Ovary (tissue), 9 donors: ENCODE data around the gene ACOT8. TPM values are rescaled to one million over a fixed set of nuclear protein-coding genes. Genes with fewer than 3 reads are reported as not detected.

Source experiments
- DNase-seq, 5 donors: peaks; one replicate each; pipeline ENCODE4 v3.0.0-alpha.2; 2019 to 2020
- H3K27ac ChIP-seq, 2 donors: fragments of 200-600 bp; one replicate each; pipeline versions ENCODE4 v1.5.1 to v1.8.0; 2019 to 2022
- H3K27me3 ChIP-seq: fragments of 200-600 bp; one replicate; pipeline ENCODE4 v1.8.0; 2022
- H3K36me3 ChIP-seq: fragments of 200-600 bp; sonication (generic); one replicate; pipeline ENCODE4 v1.5.1; 2019
- H3K4me1 ChIP-seq: one replicate; pipeline ENCODE4 v1.8.1; 2013; ENCODE audit warnings: mild to moderate bottlenecking, moderate library complexity; ENCODE audit not compliant: insufficient read depth
- H3K4me3 ChIP-seq: fragments of 200-600 bp; sonication (generic); one replicate; pipeline ENCODE4 v1.5.1; 2017
- H3K9me3 ChIP-seq, 2 donors: fragments of 200-600 bp in 1 of 2; sonication (generic) in 1 of 2; one replicate each; pipeline versions ENCODE4 v1.5.1 to v1.8.1; 2013 to 2019; ENCODE audit warnings: mild to moderate bottlenecking in 1 of 2, moderate library complexity in 1 of 2
- CTCF ChIP-seq, 3 donors: fragments of 450-650 bp in 2 of 3; fragments of 200-600 bp in 1 of 3; IDR thresholded peaks; one replicate each; pipeline versions ENCODE4 v1.5.1 to v1.8.0; 2016 to 2022; ENCODE audit warnings: antibody characterized with exemption in 3 of 3, mild to moderate bottlenecking in 1 of 3
- EP300 ChIP-seq: sonication (generic); formaldehyde crosslinking; IDR thresholded peaks from one replicate; pipeline ENCODE4 v1.6.1; 2017; ENCODE audit warnings: antibody characterized with exemption
- POLR2A ChIP-seq: fragments of 450-650 bp; IDR thresholded peaks from one replicate; pipeline ENCODE4 v1.6.1; 2017; ENCODE audit warnings: antibody characterized with exemption, mild to moderate bottlenecking, moderate library complexity
- WGBS, 3 donors: extraction: QIAGEN DNeasy Blood & Tissue Kit in 1 of 3; methylation state at CpG; one replicate each; pipeline versions ENCODE4 v1.1.5 to v1.1.7; 2013 to 2017; 5-methylcytosine and 5-hydroxymethylcytosine counted together
- intact Hi-C, 4 donors: fragments of 100-400 bp; cut with DNase I; formaldehyde crosslinking; loops; one replicate each; pipeline versions ENCODE4 v1.11.0 to v1.15.1; 2022 to 2023
- polyA plus RNA-seq, 2 donors: library from polyadenylated mRNA; stranded (reverse); fragments of 200-250 nt in 1 of 2; fragments of 350-450 nt in 1 of 2; fragmentation: Illumina TruSeq in 1 of 2; extraction: RNeasy Lipid Tissue Mini Kit (QIAGEN cat#74804) in 1 of 2; gene quantifications; one replicate each; pipeline ENCODE4 v1.2.3, GENCODE V29; 2013 to 2014
- total RNA-seq, 7 donors: library from RNA; depleted of rRNA in 2 of 7; stranded (reverse); fragments of >200 nt in 2 of 7; fragmentation: NEBNext Ultra II Directional in 3 of 7; extraction: Animal tissue kit (Norgen Biotek cat#: 25700) in 3 of 7; gene quantifications; one replicate each; pipeline versions ENCODE4 v1.1.0 to v1.2.4, GENCODE V29; 2016 to 2023
- donor health status: DM: no; HTN: no; CAD: no; lungs with moderate emphysema.
- donor health status: DM: no; HTN: no; CAD: no.
- donor health status: Bipolar disorder and iron deficiency.
- donor health status: DM: yes; HTN: yes; CAD: no.
- donor health status: DM: no; HTN: no; CAD: no.
- donor health status: DM: yes; HTN: yes; CAD: no.

The ACOT8 gene
- total and polyA plus RNA-seq, 9 donors, result 13.5 to 26.7 (median 19.6) TPM

DNA sequence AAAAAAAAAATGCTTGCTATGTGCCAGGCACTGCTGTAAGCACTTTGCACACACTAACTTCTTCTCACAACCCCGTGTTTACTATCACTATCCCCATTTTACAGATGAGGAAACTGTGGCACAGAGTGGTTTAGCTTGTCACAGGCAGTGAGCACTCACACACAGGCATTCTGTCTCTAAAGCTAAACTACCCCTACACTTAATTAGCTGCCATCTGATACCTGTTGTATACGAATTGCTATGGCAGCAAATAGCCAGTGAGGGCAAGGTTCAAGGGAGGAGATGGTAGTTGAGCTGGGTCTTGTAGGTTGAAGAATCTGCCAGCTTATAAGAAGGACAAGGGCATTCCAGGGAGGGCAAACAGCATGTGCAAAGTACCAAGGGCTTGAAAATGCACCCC lies 35.2 kb downstream of the ACOT8 start:
- H3K36me3 ChIP-seq, result no peaks in the 10 kb centered on the region
- H3K9me3 ChIP-seq, result no peaks in the 10 kb centered on the region
- intact Hi-C loops, result loop anchor here in 3 of 4 donors (5.0 to 10.0 kb wide), 3 partner anchors 130 to 143 kb away; no protein-coding TSS in a partner anchor
- DNase-seq, result no peak
- no peak overlapping the region for H3K4me3 ChIP-seq
- H3K27ac ChIP-seq, result no peak overlapping the region
- H3K4me1 ChIP-seq, result peaks cover 12% of the 10 kb centered on the region
- no peaks in the 10 kb centered on the region for H3K27me3 ChIP-seq
- 62 to 76% (median 70%) methylated on average over 2 of the region's 2 CpGs for WGBS, 3 donors
- no peak for TF ChIP-seq EP300
- no peak for TF ChIP-seq CTCF (IDR thresholded peaks at IDR 0.05)
- TF ChIP-seq POLR2A, result no peak

GRCh38 chr20:45819466-45819865 lies 37.7 kb downstream of the ACOT8 start:
- Histone ChIP-seq H3K4me1 (peaks cover 9% of the 10 kb centered on the region), H3K27ac (no peak overlapping the region), H3K9me3 (no peaks in the 10 kb centered on the region), H3K27me3 (no peaks in the 10 kb centered on the region), H3K4me3 (no peak overlapping the region), H3K36me3 (no peaks in the 10 kb centered on the region)
- intact Hi-C loops, result no loop called here
- 96 to 99% (median 96%) methylated on average over 4 of the region's 4 CpGs for WGBS, 3 donors
- TF ChIP-seq POLR2A (no peak), EP300 (no peak), CTCF (IDR thresholded peaks at IDR 0.05) (no peak)
- no peak for DNase-seq

GRCh38 chr20:45818239-45818638 lies 39.0 kb downstream of the ACOT8 start:
- no peak overlapping the region for H3K27ac ChIP-seq
- peaks cover 6% of the 10 kb centered on the region for H3K4me1 ChIP-seq
- H3K36me3 ChIP-seq, result no peaks in the 10 kb centered on the region
- intact Hi-C loops, result no loop called here
- TF ChIP-seq CTCF (IDR thresholded peaks at IDR 0.05) (no peak), POLR2A (no peak), EP300 (no peak)
- no peak for DNase-seq
- 21 to 48% (median 36%) methylated on average over 3 of the region's 3 CpGs for WGBS, 3 donors
- H3K9me3 ChIP-seq, result no peaks in the 10 kb centered on the region
- H3K4me3 ChIP-seq, result no peak overlapping the region
- H3K27me3 ChIP-seq, result no peaks in the 10 kb centered on the region

GRCh38 chr20:45817376-45818194 lies 39.6 kb downstream of the ACOT8 start:
- no peaks in the 10 kb centered on the region for H3K36me3 ChIP-seq
- intact Hi-C loops, result no loop called here
- H3K4me1 ChIP-seq, result peaks cover 6% of the 10 kb centered on the region
- TF ChIP-seq POLR2A (no peak), CTCF (IDR thresholded peaks at IDR 0.05) (no peak), EP300 (no peak)
- no peak for DNase-seq
- 25 to 38% (median 35%) methylated on average over 8 to 9 of the region's 9 CpGs for WGBS, 3 donors
- H3K27ac ChIP-seq, result no peak overlapping the region
- no peaks in the 10 kb centered on the region for H3K9me3 ChIP-seq
- H3K4me3 ChIP-seq, result no peak overlapping the region
- no peaks in the 10 kb centered on the region for H3K27me3 ChIP-seq
